Renal cortical epithelial cell (primary cell): ENCODE measurements around the gene COMT. TPM values are rescaled to one million over a fixed set of nuclear protein-coding genes. Genes with fewer than 3 reads are reported as not detected.

Experiments
- DNase-seq: peaks from one replicate; pipeline ENCODE4 v3.0.0-alpha.2; 2011; ENCODE audit warnings: low read depth
- total RNA-seq: library from RNA; depleted of rRNA; stranded (reverse); fragments of >200 nt; gene quantifications from 2 replicates; pipeline ENCODE4 v1.2.3, GENCODE V29; 2014

The COMT gene
- total RNA-seq, 1 donor from 2014 or later, result 480 TPM

GRCh38 chr22:20011123-20011992 lies 69.8 kb downstream of the COMT start:
- DNase-seq, result no peak

GRCh38 chr22:20011993-20012740 lies 70.6 kb downstream of the COMT start:
- DNase-seq, result no peak

- no peak for DNase-seq
Measured at GRCh38 chr22:20012741-20013331, 71.3 kb downstream of the COMT start.

- DNase-seq, result no peak
Measured at GRCh38 chr22:20013382-20013871, 71.9 kb downstream of the COMT start.

- no peak for DNase-seq
Measured at GRCh38 chr22:20014526-20015186, 73.1 kb downstream of the COMT start.

- no peak for DNase-seq
Measured at GRCh38 chr22:20015187-20015625, 73.6 kb downstream of the COMT start.

- no peak for DNase-seq
Measured at GRCh38 chr22:20015971-20016733, 74.6 kb downstream of the COMT start.

GRCh38 chr22:20016734-20017621 lies 75.4 kb downstream of the COMT start, which contains the start of gene ARVCF:
Gene ARVCF (minus strand): TSS chr22:20016823. CDS start chr22:19990794, 26,029 bp downstream.
- DNase-seq, result peak; percentile 43

- no peak for DNase-seq
Measured at GRCh38 chr22:20017622-20017958, 76.0 kb downstream of the COMT start.

GRCh38 chr22:20018001-20018400 lies 76.4 kb downstream of the COMT start:
- no peak for DNase-seq

Other genes starting within 250 kb of the COMT start
- gene SEPTIN5, start 227.3 kb upstream of the COMT start, total RNA-seq, result 0.35 and 1.1 TPM in 2 replicates
- gene GP1BB, start 218.2 kb upstream of the COMT start, total RNA-seq, result not detected in 2 replicates
- 0.17 and 0.50 TPM in 2 replicates for gene TBX1, start 181.0 kb upstream of the COMT start, total RNA-seq
- 4.9 and 7.3 TPM in 2 replicates for gene GNB1L, start 86.9 kb upstream of the COMT start, total RNA-seq
- 6.3 and 16.9 TPM in 2 replicates for gene RTL10, start 86.9 kb upstream of the COMT start, total RNA-seq
- 15.0 and 22.6 TPM in 2 replicates for gene TXNRD2, start within 50 bp of the COMT start, total RNA-seq
- 31.7 and 72.1 TPM in 2 replicates for gene ARVCF, start 75.1 kb downstream of the COMT start, total RNA-seq
- 34.9 and 56.3 TPM in 2 replicates for gene TANGO2, start 79.3 kb downstream of the COMT start, total RNA-seq
- 15.3 and 36.6 TPM in 2 replicates for gene DGCR8, start 138.5 kb downstream of the COMT start, total RNA-seq
- 173 and 360 TPM in 2 replicates for gene RANBP1, start 174.3 kb downstream of the COMT start, total RNA-seq
- 28.8 and 29.3 TPM in 2 replicates for gene TRMT2A, start 175.5 kb downstream of the COMT start, total RNA-seq
- 2.6 and 35.3 TPM in 2 replicates for gene ZDHHC8, start 190.0 kb downstream of the COMT start, total RNA-seq
- 0.10 TPM in 1 of 2 replicates, not detected in the other for gene CCDC188, start 209.3 kb downstream of the COMT start, total RNA-seq